Neuronal stem cell (in vitro differentiated cells): Measurements from ENCODE around the gene GMNC. TPM values are rescaled to one million over a fixed set of nuclear protein-coding genes. Genes with fewer than 3 reads are reported as not detected.
A peak's percentile ranks its signal among the peaks of the same experiment; 100 is the strongest.

Source experiments
- DNase-seq: peaks from one replicate; pipeline ENCODE4 v3.0.0-alpha.2; 2013; ENCODE audit warnings: low spot score
- H2AFZ ChIP-seq: one replicate; pipeline ENCODE4 v1.6.1; 2013; ENCODE audit warnings: mild to moderate bottlenecking, low read length, inconsistent platforms
- H2AK5ac ChIP-seq: 2 replicates; pipeline ENCODE4 v1.6.1; 2013; ENCODE audit warnings: low read depth, mild to moderate bottlenecking, inconsistent platforms, low read length, moderate library complexity, mixed read lengths
- H2BK120ac ChIP-seq: 2 replicates; pipeline ENCODE4 v1.6.1; 2013; ENCODE audit warnings: low read depth, mild to moderate bottlenecking, inconsistent platforms, low read length, moderate library complexity, mixed read lengths
- H2BK12ac ChIP-seq: one replicate; pipeline ENCODE4 v1.6.1; 2013; ENCODE audit warnings: low read length, inconsistent platforms
- H2BK15ac ChIP-seq: 2 replicates; pipeline ENCODE4 v1.6.1; 2013; ENCODE audit warnings: mild to moderate bottlenecking, low read length, inconsistent platforms, mixed read lengths
- H2BK5ac ChIP-seq: one replicate; pipeline ENCODE4 v1.6.1; 2013; ENCODE audit warnings: inconsistent platforms, mild to moderate bottlenecking, low read length, moderate library complexity
- H3K14ac ChIP-seq: one replicate; pipeline ENCODE4 v1.6.1; 2013; ENCODE audit warnings: low read length, inconsistent platforms
- H3K18ac ChIP-seq: 2 replicates; pipeline ENCODE4 v1.6.1; 2013; ENCODE audit warnings: low read length, inconsistent platforms
- H3K23ac ChIP-seq: 2 replicates; pipeline ENCODE4 v1.6.1; 2013; ENCODE audit warnings: low read depth, mild to moderate bottlenecking, mixed read lengths, low read length, inconsistent platforms; ENCODE audit not compliant: poor library complexity
- H3K27ac ChIP-seq: replicated peaks from 3 replicates; pipeline ENCODE4 v1.5.1; 2013; ENCODE audit warnings: low read length, inconsistent platforms
- H3K27me3 ChIP-seq, 3 experiments: 2 replicates each; pipeline ENCODE4 v1.6.1; 2013; ENCODE audit warnings: low read length in 3 of 3, mild to moderate bottlenecking in 2 of 3, inconsistent platforms in 1 of 3, low read depth in 1 of 3, mixed read lengths in 1 of 3, moderate library complexity in 1 of 3; ENCODE audit not compliant: control insufficient read depth in 3 of 3, insufficient read depth in 3 of 3
- H3K36me3 ChIP-seq, 2 donors: replicated peaks in 1 of 2; 2 replicates each; pipeline ENCODE4 v1.6.1; 2013; ENCODE audit warnings: low read length in 2 of 2; ENCODE audit not compliant: control insufficient read depth in 2 of 2, insufficient read depth in 2 of 2
- H3K4ac ChIP-seq: 2 replicates; pipeline ENCODE4 v1.6.1; 2013; ENCODE audit warnings: inconsistent platforms, mild to moderate bottlenecking, low read length, moderate library complexity
- H3K4me1 ChIP-seq, 2 donors: 1 replicate in 1 of 2; 2 replicates in 1 of 2; pipeline ENCODE4 v1.6.1; 2013; ENCODE audit warnings: low read length in 2 of 2, low read depth in 1 of 2; ENCODE audit not compliant: control insufficient read depth in 2 of 2, insufficient read depth in 1 of 2
- H3K4me2 ChIP-seq: one replicate; pipeline ENCODE4 v1.6.1; 2013; ENCODE audit warnings: mild to moderate bottlenecking, low read length, inconsistent platforms; ENCODE audit not compliant: insufficient read depth, poor library complexity, severe bottlenecking
- H3K4me3 ChIP-seq, 2 donors: 2 replicates each; pipeline ENCODE4 v1.5.1; 2013; ENCODE audit warnings: low read length in 2 of 2, mild to moderate bottlenecking in 2 of 2, inconsistent platforms in 1 of 2, moderate library complexity in 1 of 2
- H3K79me1 ChIP-seq: one replicate; pipeline ENCODE4 v1.6.1; 2013; ENCODE audit warnings: low read depth, mild to moderate bottlenecking, inconsistent platforms, low read length, moderate library complexity
- H3K9ac ChIP-seq: one replicate; pipeline ENCODE4 v1.6.1; 2013; ENCODE audit warnings: mild to moderate bottlenecking, low read depth, low read length, inconsistent platforms; ENCODE audit not compliant: poor library complexity
- H3K9me3 ChIP-seq, 2 donors: replicated peaks in 1 of 2; 2 replicates each; pipeline versions ENCODE3 to v1.6.1; 2013; ENCODE audit warnings: low read length in 2 of 2, mild to moderate bottlenecking in 2 of 2, inconsistent platforms in 1 of 2, low read depth in 1 of 2, mixed read lengths in 1 of 2, moderate library complexity in 1 of 2; ENCODE audit not compliant: control insufficient read depth in 2 of 2, insufficient read depth in 1 of 2
- H4K8ac ChIP-seq: one replicate; pipeline ENCODE4 v1.6.1; 2013; ENCODE audit warnings: low read depth, mild to moderate bottlenecking, inconsistent platforms, low read length, moderate library complexity
- H4K91ac ChIP-seq: one replicate; pipeline ENCODE4 v1.6.1; 2013; ENCODE audit warnings: low read length, low read depth, mild to moderate bottlenecking, inconsistent platforms; ENCODE audit not compliant: poor library complexity
- WGBS, 2 donors: extraction: QIAGEN DNeasy Blood & Tissue Kit; methylation state at CpG; one replicate each; pipeline ENCODE4 v1.1.7; 2013; ENCODE audit warnings: missing lambda C conversion rate in 2 of 2, mixed read lengths in 1 of 2; ENCODE audit not compliant: insufficient read length in 2 of 2, insufficient replicate concordance in 1 of 2; ENCODE audit errors: extremely low coverage in 2 of 2; 5-methylcytosine and 5-hydroxymethylcytosine counted together
- polyA plus RNA-seq, 2 experiments: library from polyadenylated mRNA; stranded (reverse); fragments of 200-250 nt; gene quantifications; one replicate each; pipeline ENCODE4 v1.2.3, GENCODE V29; 2013

GMNC gene
- polyA plus RNA-seq (2013, experiment 1 of 2) = not detected
- not detected for polyA plus RNA-seq (2013, experiment 2 of 2)

- Histone ChIP-seq H4K91ac (no peak within 1 kb of the TSS), H2AK5ac (no peak within 1 kb of the TSS), H3K9ac (peak within 1 kb of the TSS; percentile 60), H2BK15ac (no peak within 1 kb of the TSS), H4K8ac (no peak within 1 kb of the TSS), H3K27ac (no peak within 1 kb of the TSS), H3K4ac (no peak within 1 kb of the TSS), H3K79me1 (no peaks in the 10 kb centered on the region), H3K18ac (no peak within 1 kb of the TSS), H3K27me3 (peaks cover 0 to 51% (median 22%) of the 10 kb centered on the region in 3 experiments), H2BK120ac (no peak within 1 kb of the TSS), H3K9me3 (no peaks in the 10 kb centered on the region), H3K4me1 (peaks cover 0 to 2% of the 10 kb centered on the region in 2 donors), H3K4me3 (peak within 1 kb of the TSS; percentile 39 to 86), H3K4me2 (peak within 1 kb of the TSS; percentile 93), H3K36me3 (no peaks in the 10 kb centered on the region), H3K23ac (no peak within 1 kb of the TSS), H2AFZ (peak within 1 kb of the TSS; percentile 95), H3K14ac (peak within 1 kb of the TSS; percentile 23), H2BK12ac (no peak within 1 kb of the TSS), H2BK5ac (no peak within 1 kb of the TSS)
- peak; percentile 63 for DNase-seq
- no CpG with 5 or more reads among the region's 58 CpGs for WGBS, 2 donors
Measured at GRCh38 chr3:190862209-190863118, at the start of gene GMNC. TSS of gene GMNC (minus strand) at chr3:190862694. CDS start at chr3:190862615, 79 bp downstream.

GRCh38 chr3:190911382-190911781 is 48.9 kb upstream of the GMNC start:
- Histone ChIP-seq H3K27me3 (no peaks in the 10 kb centered on the region), H3K36me3 (no peaks in the 10 kb centered on the region), H3K23ac (no peak overlapping the region), H2AFZ (no peak overlapping the region), H2BK120ac (no peak overlapping the region), H3K18ac (no peak overlapping the region), H2BK5ac (no peak overlapping the region), H3K14ac (no peak overlapping the region), H4K8ac (no peak overlapping the region), H3K9ac (no peak overlapping the region), H2AK5ac (no peak overlapping the region), H3K9me3 (peaks cover 0 to 1% of the 10 kb centered on the region in 2 donors), H2BK15ac (no peak overlapping the region), H3K4me2 (peak overlapping the region; percentile 13), H3K79me1 (no peaks in the 10 kb centered on the region), H3K4me1 (peaks cover 1 to 3% of the 10 kb centered on the region in 2 donors), H3K4me3 (no peak overlapping the region), H4K91ac (no peak overlapping the region), H3K27ac (no peak overlapping the region), H2BK12ac (no peak overlapping the region), H3K4ac (no peak overlapping the region)
- peak; percentile 76 for DNase-seq
- no CpG with 5 or more reads among the region's 4 CpGs for WGBS, 2 donors

- Histone ChIP-seq H3K9ac (no peak overlapping the region), H3K79me1 (no peaks in the 10 kb centered on the region), H3K4me1 (peaks cover 1 to 3% of the 10 kb centered on the region in 2 donors), H2AFZ (no peak overlapping the region), H2BK5ac (no peak overlapping the region), H2BK15ac (no peak overlapping the region), H3K4me2 (no peak overlapping the region), H3K9me3 (peaks cover 0 to 3% of the 10 kb centered on the region in 2 donors), H2AK5ac (no peak overlapping the region), H3K27ac (no peak overlapping the region), H3K18ac (no peak overlapping the region), H3K4me3 (no peak overlapping the region), H4K8ac (no peak overlapping the region), H3K23ac (no peak overlapping the region), H3K14ac (no peak overlapping the region), H4K91ac (no peak overlapping the region), H2BK120ac (no peak overlapping the region), H2BK12ac (no peak overlapping the region), H3K36me3 (no peaks in the 10 kb centered on the region), H3K27me3 (no peaks in the 10 kb centered on the region), H3K4ac (no peak overlapping the region)
- no CpG with 5 or more reads among the region's 9 CpGs for WGBS, 2 donors
- no peak for DNase-seq
Measured at GRCh38 chr3:190909908-190910307, 47.4 kb upstream of the GMNC start.

- H2AFZ ChIP-seq = no peak overlapping the region
- no peaks in the 10 kb centered on the region for H3K79me1 ChIP-seq
- H3K27me3 ChIP-seq = no peaks in the 10 kb centered on the region
- H4K8ac ChIP-seq = no peak overlapping the region
- no peaks in the 10 kb centered on the region for H3K36me3 ChIP-seq
- H3K23ac ChIP-seq = no peak overlapping the region
- no peak overlapping the region for H3K4me2 ChIP-seq
- no CpG with 5 or more reads among the region's 1 CpG for WGBS, 2 donors
- DNase-seq = no peak
- H2AK5ac ChIP-seq = no peak overlapping the region
- H2BK15ac ChIP-seq = no peak overlapping the region
- H2BK12ac ChIP-seq = no peak overlapping the region
- H3K9me3 ChIP-seq = peaks cover 0 to 9% of the 10 kb centered on the region in 2 donors
- no peak overlapping the region for H3K9ac ChIP-seq
- H3K18ac ChIP-seq = no peak overlapping the region
- no peak overlapping the region for H2BK5ac ChIP-seq
- H3K4me1 ChIP-seq = no peaks in the 10 kb centered on the region
- no peak overlapping the region for H3K14ac ChIP-seq
- H3K4ac ChIP-seq = no peak overlapping the region
- H4K91ac ChIP-seq = no peak overlapping the region
- no peak overlapping the region for H3K27ac ChIP-seq
- H2BK120ac ChIP-seq = no peak overlapping the region
- H3K4me3 ChIP-seq = no peak overlapping the region
Measured at GRCh38 chr3:190903156-190903555, 40.7 kb upstream of the GMNC start.
